ENCODE data around the gene P2RX2. TPM values are rescaled to one million over a fixed set of nuclear protein-coding genes. Genes with fewer than 3 reads are reported as not detected.

Gene P2RX2
- total and polyA plus RNA-seq, 2 donors (not counting 1 experiment from before 2014, with no cell fraction given): not detected

DNA sequence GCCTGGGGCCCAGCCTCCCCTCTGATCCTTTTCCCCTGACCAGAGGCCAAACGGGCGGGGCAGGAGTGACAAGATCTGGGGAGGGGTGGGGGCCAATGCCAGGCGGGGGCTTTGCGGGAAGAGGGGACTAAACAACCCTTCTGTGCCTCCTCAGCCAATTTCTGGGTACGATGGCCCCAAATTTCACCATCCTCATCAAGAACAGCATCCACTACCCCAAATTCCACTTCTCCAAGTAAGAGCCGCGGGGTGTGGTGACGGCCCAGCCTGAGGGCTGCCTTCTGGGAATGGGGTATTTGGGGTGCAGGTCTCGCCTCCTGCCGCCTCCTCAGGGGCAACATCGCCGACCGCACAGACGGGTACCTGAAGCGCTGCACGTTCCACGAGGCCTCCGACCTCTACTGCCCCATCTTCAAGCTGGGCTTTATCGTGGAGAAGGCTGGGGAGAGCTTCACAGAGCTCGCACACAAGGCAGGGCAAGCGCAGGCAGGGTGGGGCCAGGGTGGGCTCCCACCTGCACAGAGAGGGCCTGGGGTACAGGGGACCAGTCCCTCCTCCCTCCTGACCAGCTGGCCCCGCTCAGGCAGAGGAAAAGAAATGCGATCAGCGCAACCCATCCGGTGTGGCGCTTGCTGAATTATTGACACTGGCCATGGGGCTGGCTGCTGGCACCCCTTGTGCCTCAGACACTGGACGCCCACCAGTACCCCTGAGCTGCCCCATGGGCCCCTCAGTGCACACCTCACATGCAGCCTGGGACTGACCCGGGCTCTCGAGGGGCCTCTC lies 1.7 kb downstream of the P2RX2 start:
- Histone ChIP-seq H3K9me3 (ENCODE audit: control insufficient read depth, insufficient read depth, low read depth, low read length) (no peaks in the 10 kb centered on the region), H2AFZ (ENCODE audit: low read length) (no peak overlapping the region), H3K27ac (ENCODE audit: insufficient read depth, low read length) (no peak overlapping the region), H3K4me2 (ENCODE audit: extremely low read depth, insufficient read depth, low read length) (no peak overlapping the region), H4K20me1 (ENCODE audit: control insufficient read depth, extremely low read depth, insufficient read depth, low read length) (no peaks in the 10 kb centered on the region), H3K4me1 (ENCODE audit: control insufficient read depth, extremely low read depth, insufficient read depth, low read length) (peaks cover 14% of the 10 kb centered on the region), H3K36me3 (ENCODE audit: control insufficient read depth, insufficient read depth, low read length) (peaks cover 10% of the 10 kb centered on the region), H3K4me3 (replicated peaks in 1 of 4; ENCODE audit: control extremely low read depth in 1 of 4, insufficient read depth in 1 of 4, low read depth in 3 of 4, low read length in 4 of 4) (no peak overlapping the region), H3K9ac (ENCODE audit: insufficient read depth, low read length) (no peak overlapping the region), H3K27me3 (ENCODE audit: control insufficient read depth, insufficient read depth, low read length) (peaks cover 35% of the 10 kb centered on the region), H3K79me2 (ENCODE audit: control insufficient read depth, insufficient read depth, low read length) (no peaks in the 10 kb centered on the region)
- no peak for DNase-seq (ENCODE audit: low read depth in 2 of 2)
- no peak for TF ChIP-seq EZH2 (IDR thresholded peaks at IDR 0.05; ENCODE audit: low read length, missing control alignments)
- TF ChIP-seq, protein P1, sequence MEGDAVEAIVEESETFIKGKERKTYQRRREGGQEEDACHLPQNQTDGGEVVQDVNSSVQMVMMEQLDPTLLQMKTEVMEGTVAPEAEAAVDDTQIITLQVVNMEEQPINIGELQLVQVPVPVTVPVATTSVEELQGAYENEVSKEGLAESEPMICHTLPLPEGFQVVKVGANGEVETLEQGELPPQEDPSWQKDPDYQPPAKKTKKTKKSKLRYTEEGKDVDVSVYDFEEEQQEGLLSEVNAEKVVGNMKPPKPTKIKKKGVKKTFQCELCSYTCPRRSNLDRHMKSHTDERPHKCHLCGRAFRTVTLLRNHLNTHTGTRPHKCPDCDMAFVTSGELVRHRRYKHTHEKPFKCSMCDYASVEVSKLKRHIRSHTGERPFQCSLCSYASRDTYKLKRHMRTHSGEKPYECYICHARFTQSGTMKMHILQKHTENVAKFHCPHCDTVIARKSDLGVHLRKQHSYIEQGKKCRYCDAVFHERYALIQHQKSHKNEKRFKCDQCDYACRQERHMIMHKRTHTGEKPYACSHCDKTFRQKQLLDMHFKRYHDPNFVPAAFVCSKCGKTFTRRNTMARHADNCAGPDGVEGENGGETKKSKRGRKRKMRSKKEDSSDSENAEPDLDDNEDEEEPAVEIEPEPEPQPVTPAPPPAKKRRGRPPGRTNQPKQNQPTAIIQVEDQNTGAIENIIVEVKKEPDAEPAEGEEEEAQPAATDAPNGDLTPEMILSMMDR (conservative IDR thresholded peaks at IDR 0.05 in 1 of 2, IDR thresholded peaks at IDR 0.05 in 1 of 2; ENCODE audit: low read depth in 1 of 2, low read length in 2 of 2): no peak

DNA sequence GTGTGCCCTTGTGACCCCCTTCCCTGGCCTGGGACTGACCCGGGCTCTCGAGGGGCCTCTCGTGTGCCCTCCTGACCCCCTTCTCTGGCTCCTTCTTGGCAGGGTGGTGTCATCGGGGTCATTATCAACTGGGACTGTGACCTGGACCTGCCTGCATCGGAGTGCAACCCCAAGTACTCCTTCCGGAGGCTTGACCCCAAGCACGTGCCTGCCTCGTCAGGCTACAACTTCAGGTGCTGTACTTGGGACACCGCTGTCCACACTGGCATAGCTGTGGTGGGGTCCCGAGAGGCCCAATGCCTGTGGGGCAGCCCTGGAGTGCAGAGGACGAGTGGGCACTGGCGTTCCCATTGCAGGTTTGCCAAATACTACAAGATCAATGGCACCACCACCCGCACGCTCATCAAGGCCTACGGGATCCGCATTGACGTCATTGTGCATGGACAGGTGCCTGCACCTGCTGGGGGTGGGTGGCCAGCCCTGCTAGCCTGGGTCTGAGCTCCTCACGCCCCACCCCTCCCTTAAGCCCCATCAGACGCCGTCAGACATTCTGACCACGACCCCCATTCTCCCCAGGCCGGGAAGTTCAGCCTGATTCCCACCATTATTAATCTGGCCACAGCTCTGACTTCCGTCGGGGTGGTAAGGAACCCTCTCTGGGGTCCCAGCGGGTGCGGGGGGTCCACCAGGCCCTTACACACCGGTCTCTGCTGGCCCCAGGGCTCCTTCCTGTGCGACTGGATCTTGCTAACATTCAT lies 2.5 kb downstream of the P2RX2 start:
- no peak overlapping the region for H2AFZ ChIP-seq (ENCODE audit: low read length)
- no peak for TF ChIP-seq EZH2 (IDR thresholded peaks at IDR 0.05; ENCODE audit: low read length, missing control alignments)
- TF ChIP-seq, protein P1 (conservative IDR thresholded peaks at IDR 0.05 in 1 of 2, IDR thresholded peaks at IDR 0.05 in 1 of 2; ENCODE audit: low read depth in 1 of 2, low read length in 2 of 2): no peak
- no peaks in the 10 kb centered on the region for H3K9me3 ChIP-seq (ENCODE audit: control insufficient read depth, insufficient read depth, low read depth, low read length)
- no peak for DNase-seq (ENCODE audit: low read depth in 2 of 2)
- H3K27me3 ChIP-seq (ENCODE audit: control insufficient read depth, insufficient read depth, low read length): peaks cover 28% of the 10 kb centered on the region
- no peaks in the 10 kb centered on the region for H4K20me1 ChIP-seq (ENCODE audit: control insufficient read depth, extremely low read depth, insufficient read depth, low read length)
- H3K36me3 ChIP-seq (ENCODE audit: control insufficient read depth, insufficient read depth, low read length): peaks cover 13% of the 10 kb centered on the region
- H3K4me2 ChIP-seq (ENCODE audit: extremely low read depth, insufficient read depth, low read length): no peak overlapping the region
- no peak overlapping the region for H3K9ac ChIP-seq (ENCODE audit: insufficient read depth, low read length)
- no peaks in the 10 kb centered on the region for H3K79me2 ChIP-seq (ENCODE audit: control insufficient read depth, insufficient read depth, low read length)
- no peak overlapping the region for H3K27ac ChIP-seq (ENCODE audit: insufficient read depth, low read length)
- no peak overlapping the region for H3K4me3 ChIP-seq (replicated peaks in 1 of 4; ENCODE audit: control extremely low read depth in 1 of 4, insufficient read depth in 1 of 4, low read depth in 3 of 4, low read length in 4 of 4)
- peaks cover 14% of the 10 kb centered on the region for H3K4me1 ChIP-seq (ENCODE audit: control insufficient read depth, extremely low read depth, insufficient read depth, low read length)

DNA sequence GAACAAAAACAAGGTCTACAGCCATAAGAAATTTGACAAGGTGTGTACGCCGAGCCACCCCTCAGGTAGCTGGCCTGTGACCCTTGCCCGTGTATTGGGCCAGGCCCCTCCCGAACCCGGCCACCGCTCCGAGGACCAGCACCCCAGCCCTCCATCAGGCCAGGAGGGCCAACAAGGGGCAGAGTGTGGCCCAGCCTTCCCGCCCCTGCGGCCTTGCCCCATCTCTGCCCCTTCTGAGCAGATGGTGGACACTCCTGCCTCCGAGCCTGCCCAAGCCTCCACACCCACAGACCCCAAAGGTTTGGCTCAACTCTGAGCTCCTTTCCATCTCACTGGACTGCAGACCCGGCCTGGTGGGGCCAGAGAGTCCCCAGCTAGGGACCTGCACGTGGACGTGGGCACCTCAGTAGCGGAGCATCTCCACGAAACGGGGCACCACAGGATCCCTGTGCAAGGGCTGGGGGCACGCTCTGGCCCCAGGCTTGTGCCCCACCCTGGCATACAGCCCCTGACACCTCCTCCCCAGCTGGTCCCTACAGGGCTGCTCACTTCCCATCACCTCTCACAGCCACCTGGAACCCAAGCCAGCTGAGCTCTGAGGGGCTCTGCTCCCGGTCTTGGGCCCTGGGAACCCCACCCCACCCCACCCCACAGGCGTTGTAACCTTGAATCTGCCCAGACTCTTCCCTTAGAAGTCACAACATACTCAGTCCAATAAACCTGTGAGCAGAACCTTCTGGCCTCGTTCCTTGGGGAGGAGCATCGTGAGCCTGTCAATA lies 3.3 kb downstream of the P2RX2 start:
- H3K4me2 ChIP-seq (ENCODE audit: extremely low read depth, insufficient read depth, low read length): peak overlapping the region; percentile 72
- no peak overlapping the region for H3K9ac ChIP-seq (ENCODE audit: insufficient read depth, low read length)
- peak overlapping the region; percentile 23 for H3K27ac ChIP-seq (ENCODE audit: insufficient read depth, low read length)
- H4K20me1 ChIP-seq (ENCODE audit: control insufficient read depth, extremely low read depth, insufficient read depth, low read length): no peaks in the 10 kb centered on the region
- no peaks in the 10 kb centered on the region for H3K79me2 ChIP-seq (ENCODE audit: control insufficient read depth, insufficient read depth, low read length)
- H3K4me1 ChIP-seq (ENCODE audit: control insufficient read depth, extremely low read depth, insufficient read depth, low read length): peaks cover 14% of the 10 kb centered on the region
- H3K4me3 ChIP-seq (replicated peaks in 1 of 4; ENCODE audit: control extremely low read depth in 1 of 4, insufficient read depth in 1 of 4, low read depth in 3 of 4, low read length in 4 of 4): no peak overlapping the region
- peaks cover 13% of the 10 kb centered on the region for H3K36me3 ChIP-seq (ENCODE audit: control insufficient read depth, insufficient read depth, low read length)
- no peaks in the 10 kb centered on the region for H3K9me3 ChIP-seq (ENCODE audit: control insufficient read depth, insufficient read depth, low read depth, low read length)
- peak overlapping the region; percentile 7 for H2AFZ ChIP-seq (ENCODE audit: low read length)
- TF ChIP-seq, protein P1 (conservative IDR thresholded peaks at IDR 0.05 in 1 of 2, IDR thresholded peaks at IDR 0.05 in 1 of 2; ENCODE audit: low read depth in 1 of 2, low read length in 2 of 2): no peak
- no peak for TF ChIP-seq EZH2 (IDR thresholded peaks at IDR 0.05; ENCODE audit: low read length, missing control alignments)
- no peak for DNase-seq (ENCODE audit: low read depth in 2 of 2)
- H3K27me3 ChIP-seq (ENCODE audit: control insufficient read depth, insufficient read depth, low read length): peaks cover 20% of the 10 kb centered on the region

All from fibroblast of lung (primary cell).